ENCODE results near the gene GAL3ST1. TPM values are rescaled to one million over a fixed set of nuclear protein-coding genes. Genes with fewer than 3 reads are reported as not detected.

GAL3ST1 gene
- total RNA-seq, 1 donor from 2014 or later: not detected

- DNase-seq: no peak
- H3K4me3 Mint-ChIP-seq: no peak overlapping the region
- no peak overlapping the region for H3K27ac Mint-ChIP-seq
- H3K27me3 Mint-ChIP-seq: no peaks in the 10 kb centered on the region
- H3K4me1 Mint-ChIP-seq: no peaks in the 10 kb centered on the region
- intact Hi-C loops (cut with micrococcal nuclease): no loop called here
- H3K36me3 Mint-ChIP-seq (ENCODE audit: low read depth): peaks cover 61% of the 10 kb centered on the region
- H3K9me3 Mint-ChIP-seq: no peaks in the 10 kb centered on the region
These were observed 11.9 kb upstream of the GAL3ST1 start for GRCh38 chr22:30586414-30586813.

DNA sequence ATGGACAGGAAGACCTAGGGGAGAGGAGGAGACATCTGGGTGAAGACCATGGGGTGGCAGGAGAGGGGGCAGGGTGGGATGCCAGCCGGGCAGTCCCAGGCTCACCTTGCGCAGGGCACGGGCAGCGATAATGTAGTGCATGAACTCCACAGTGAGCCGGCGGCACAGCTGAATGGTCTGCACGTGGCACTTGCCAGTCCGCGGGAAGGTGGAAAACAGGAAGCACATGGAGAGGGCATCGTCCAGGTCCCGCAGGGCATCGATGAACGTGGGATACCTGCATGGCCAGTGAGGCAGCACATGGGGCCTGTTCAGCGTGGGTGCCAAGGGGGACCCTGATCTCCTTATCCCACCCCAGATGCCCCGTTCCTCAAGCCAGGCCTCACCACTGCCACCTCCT is 10.0 kb upstream of the GAL3ST1 start:
- Mint-ChIP-seq H3K36me3 (ENCODE audit: low read depth) (peaks cover 72% of the 10 kb centered on the region), H3K27ac (no peak overlapping the region), H3K4me1 (no peaks in the 10 kb centered on the region), H3K9me3 (no peaks in the 10 kb centered on the region), H3K4me3 (no peak overlapping the region), H3K27me3 (no peaks in the 10 kb centered on the region)
- intact Hi-C loops (cut with micrococcal nuclease): no loop called here
- DNase-seq: no peak

GRCh38 chr22:30582788-30583545 is 8.5 kb upstream of the GAL3ST1 start:
- no peak overlapping the region for H3K4me3 Mint-ChIP-seq
- no peaks in the 10 kb centered on the region for H3K27me3 Mint-ChIP-seq
- H3K36me3 Mint-ChIP-seq (ENCODE audit: low read depth): peaks cover 75% of the 10 kb centered on the region
- no peak for DNase-seq
- intact Hi-C loops (cut with micrococcal nuclease): no loop called here
- H3K9me3 Mint-ChIP-seq: no peaks in the 10 kb centered on the region
- H3K27ac Mint-ChIP-seq: no peak overlapping the region
- H3K4me1 Mint-ChIP-seq: no peaks in the 10 kb centered on the region

GRCh38 chr22:30582051-30582450 is 7.6 kb upstream of the GAL3ST1 start:
- H3K4me3 Mint-ChIP-seq: no peak overlapping the region
- H3K36me3 Mint-ChIP-seq (ENCODE audit: low read depth): peaks cover 76% of the 10 kb centered on the region

GRCh38 chr22:30580896-30581295 is 6.4 kb upstream of the GAL3ST1 start:
- Mint-ChIP-seq H3K27me3 (no peaks in the 10 kb centered on the region), H3K4me3 (no peak overlapping the region), H3K9me3 (no peaks in the 10 kb centered on the region), H3K27ac (no peak overlapping the region), H3K4me1 (no peaks in the 10 kb centered on the region), H3K36me3 (ENCODE audit: low read depth) (peaks cover 78% of the 10 kb centered on the region)
- no peak for DNase-seq
- intact Hi-C loops (cut with micrococcal nuclease): no loop called here

More at GRCh38 chr22:30582051-30582450, 7.6 kb upstream of the GAL3ST1 start:
- no peak overlapping the region for H3K27ac Mint-ChIP-seq
- H3K27me3 Mint-ChIP-seq: no peaks in the 10 kb centered on the region
- no peaks in the 10 kb centered on the region for H3K9me3 Mint-ChIP-seq
- no peaks in the 10 kb centered on the region for H3K4me1 Mint-ChIP-seq
- no peak for DNase-seq
- intact Hi-C loops (cut with micrococcal nuclease): no loop called here

DNA sequence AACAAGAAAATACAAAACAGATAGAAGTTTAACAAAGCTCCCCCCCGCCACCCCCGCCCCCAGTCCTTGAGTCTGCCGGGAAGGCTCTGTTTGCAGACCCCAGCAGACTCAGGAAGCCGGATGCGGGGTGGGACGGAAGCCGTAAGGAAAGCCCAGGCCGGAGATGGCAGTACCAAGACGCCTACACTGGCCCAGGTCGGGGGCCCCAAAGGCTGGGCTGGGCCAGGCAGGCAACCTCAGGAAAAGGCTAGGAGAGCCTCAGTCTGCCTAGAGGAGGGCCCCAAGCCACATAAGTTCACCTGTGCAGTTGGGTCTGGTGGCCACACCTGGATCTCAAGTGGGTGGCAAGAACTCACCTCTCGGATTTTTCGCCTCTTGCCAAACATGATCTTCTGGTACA is 4.0 kb upstream of the GAL3ST1 start:
- H3K9me3 Mint-ChIP-seq: no peaks in the 10 kb centered on the region
- H3K36me3 Mint-ChIP-seq (ENCODE audit: low read depth): peaks cover 68% of the 10 kb centered on the region
- no peak overlapping the region for H3K27ac Mint-ChIP-seq
- intact Hi-C loops (cut with micrococcal nuclease): no loop called here
- no peaks in the 10 kb centered on the region for H3K4me1 Mint-ChIP-seq
- H3K27me3 Mint-ChIP-seq: peaks cover 3% of the 10 kb centered on the region
- no peak overlapping the region for H3K4me3 Mint-ChIP-seq
- DNase-seq: no peak

DNA sequence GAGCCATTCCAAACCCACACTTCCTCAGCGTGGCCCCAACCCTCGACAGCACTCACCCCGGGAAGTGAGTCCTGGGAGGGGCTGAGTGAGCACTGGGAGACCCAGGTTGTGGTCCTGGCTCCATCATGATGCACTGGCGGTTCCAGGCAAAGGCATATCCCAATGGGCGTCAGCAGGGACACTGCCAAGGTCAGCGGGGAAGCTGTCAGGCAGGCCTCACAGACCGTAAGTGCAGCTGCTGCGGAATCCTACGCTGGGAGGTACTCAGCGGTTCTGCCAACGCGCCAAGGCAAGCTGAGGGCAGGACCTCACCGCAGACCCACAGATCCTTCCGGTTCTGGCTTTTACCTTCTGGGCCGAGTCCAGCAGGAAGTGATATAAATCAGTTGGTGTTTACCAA is 1.4 kb upstream of the GAL3ST1 start:
- Mint-ChIP-seq H3K9me3 (no peaks in the 10 kb centered on the region), H3K36me3 (ENCODE audit: low read depth) (peaks cover 51% of the 10 kb centered on the region), H3K4me3 (no peak overlapping the region), H3K27ac (no peak overlapping the region), H3K4me1 (no peaks in the 10 kb centered on the region), H3K27me3 (peaks cover 3% of the 10 kb centered on the region)
- no peak for DNase-seq
- intact Hi-C loops (cut with micrococcal nuclease): no loop called here

DNA sequence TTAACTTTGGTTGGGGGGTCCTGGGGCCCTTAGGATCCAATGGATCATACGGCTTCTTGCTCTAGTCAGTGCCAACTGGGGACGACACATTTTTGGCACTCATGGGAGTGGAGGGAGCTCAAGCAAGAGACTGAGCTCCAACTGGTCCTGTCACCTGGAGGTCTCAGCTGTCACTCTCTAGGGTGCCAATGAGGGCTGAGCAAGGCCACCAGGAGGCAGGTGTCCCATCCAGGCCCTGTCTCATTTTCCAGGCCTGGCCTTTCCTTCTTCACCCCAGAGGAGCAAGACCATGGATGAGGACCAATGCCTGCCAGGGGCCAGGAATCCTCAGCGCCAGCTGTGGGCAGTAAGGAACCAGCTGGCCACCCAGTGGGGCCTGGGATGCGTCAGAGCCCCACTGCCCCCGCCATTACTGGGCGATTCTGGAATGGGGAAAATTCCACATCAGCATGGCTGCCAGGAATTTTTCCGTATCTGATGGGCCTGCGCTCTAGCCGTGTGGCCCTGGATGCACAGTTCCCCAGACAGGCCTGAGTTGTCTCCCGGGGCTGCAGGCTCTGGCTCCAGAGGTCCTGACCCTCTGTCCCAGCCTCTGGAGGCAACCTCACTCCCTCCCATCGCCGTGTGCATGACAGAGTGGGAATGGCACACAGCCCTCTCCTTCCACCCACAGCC is 669 bp upstream of the GAL3ST1 start:
- H3K27ac Mint-ChIP-seq: no peak overlapping the region
- H3K9me3 Mint-ChIP-seq: no peaks in the 10 kb centered on the region
- peaks cover 43% of the 10 kb centered on the region for H3K36me3 Mint-ChIP-seq (ENCODE audit: low read depth)
- no peak overlapping the region for H3K4me3 Mint-ChIP-seq
- intact Hi-C loops (cut with micrococcal nuclease): no loop called here
- no peak for DNase-seq
- H3K4me1 Mint-ChIP-seq: no peaks in the 10 kb centered on the region
- peaks cover 3% of the 10 kb centered on the region for H3K27me3 Mint-ChIP-seq

DNA sequence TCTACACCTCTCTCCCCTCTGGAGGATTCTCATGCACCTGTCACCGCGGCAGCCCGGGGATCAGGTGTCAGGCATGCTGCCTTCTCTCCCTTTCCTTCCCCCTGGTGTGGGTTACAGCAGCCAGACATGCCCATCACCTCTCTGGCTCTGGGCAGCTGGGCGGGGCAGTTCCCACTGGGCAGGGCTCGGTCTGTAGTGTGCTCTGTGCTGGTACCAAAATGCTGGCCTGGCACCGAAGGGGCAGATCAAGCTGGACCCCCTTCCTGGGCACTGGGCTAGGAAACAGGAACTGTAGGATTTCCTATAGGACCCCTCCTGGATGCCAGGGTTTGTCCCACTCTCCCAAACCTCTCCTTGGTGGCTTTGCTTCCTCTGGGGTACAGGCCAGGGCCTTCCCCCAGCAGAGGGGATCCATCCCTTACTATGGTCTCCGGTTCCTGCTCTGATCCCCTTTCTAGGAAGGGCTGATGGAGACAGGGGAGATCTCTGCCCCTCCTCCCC is 821 bp downstream of the GAL3ST1 start:
- no peak overlapping the region for H3K27ac Mint-ChIP-seq
- H3K27me3 Mint-ChIP-seq: peaks cover 6% of the 10 kb centered on the region
- H3K4me1 Mint-ChIP-seq: no peaks in the 10 kb centered on the region
- H3K9me3 Mint-ChIP-seq: no peaks in the 10 kb centered on the region
- H3K36me3 Mint-ChIP-seq (ENCODE audit: low read depth): peaks cover 29% of the 10 kb centered on the region
- peak; percentile 54 for DNase-seq
- H3K4me3 Mint-ChIP-seq: no peak overlapping the region
- intact Hi-C loops (cut with micrococcal nuclease): no loop called here

DNA sequence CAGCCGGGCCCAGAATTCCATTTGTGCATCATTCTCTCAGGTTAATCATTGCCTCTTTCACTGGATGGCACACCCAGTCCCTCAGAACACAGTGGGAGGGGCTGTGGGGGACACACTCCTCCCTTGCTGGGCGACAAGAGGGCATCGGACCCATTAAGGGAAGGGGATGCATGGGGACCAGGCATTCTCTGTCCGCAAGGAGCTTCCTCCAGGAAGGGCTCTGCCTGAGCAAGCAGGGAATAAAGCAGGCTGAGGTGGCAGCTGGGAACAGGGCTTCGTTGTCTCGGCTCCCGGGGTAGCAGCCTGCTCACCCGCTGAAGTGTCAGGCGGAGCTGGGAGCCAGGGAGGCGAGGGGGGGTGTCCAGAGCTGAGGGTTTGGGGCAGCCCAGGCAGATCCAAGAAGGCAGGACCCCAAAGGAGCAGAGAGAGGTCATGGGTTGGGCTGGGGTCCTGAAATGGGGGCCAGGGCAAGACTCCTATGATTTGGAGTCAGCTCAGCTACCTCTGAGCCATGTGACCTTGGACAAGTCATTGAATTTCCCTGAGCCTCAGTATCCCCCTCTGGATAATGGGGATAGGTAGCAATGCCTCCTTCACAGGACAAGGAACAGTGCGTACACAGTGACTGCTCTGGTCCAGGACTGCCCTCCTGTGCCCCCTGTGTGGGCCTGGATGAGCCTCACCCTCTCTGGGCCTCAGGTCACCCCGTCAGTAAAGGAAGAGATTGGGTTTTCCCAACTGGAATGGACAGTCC is 1.4 kb downstream of the GAL3ST1 start:
- no peak for DNase-seq
- Mint-ChIP-seq H3K36me3 (ENCODE audit: low read depth) (peaks cover 28% of the 10 kb centered on the region), H3K4me3 (no peak overlapping the region), H3K9me3 (no peaks in the 10 kb centered on the region), H3K27ac (no peak overlapping the region), H3K27me3 (peaks cover 6% of the 10 kb centered on the region), H3K4me1 (no peaks in the 10 kb centered on the region)
- intact Hi-C loops (cut with micrococcal nuclease): no loop called here

DNA sequence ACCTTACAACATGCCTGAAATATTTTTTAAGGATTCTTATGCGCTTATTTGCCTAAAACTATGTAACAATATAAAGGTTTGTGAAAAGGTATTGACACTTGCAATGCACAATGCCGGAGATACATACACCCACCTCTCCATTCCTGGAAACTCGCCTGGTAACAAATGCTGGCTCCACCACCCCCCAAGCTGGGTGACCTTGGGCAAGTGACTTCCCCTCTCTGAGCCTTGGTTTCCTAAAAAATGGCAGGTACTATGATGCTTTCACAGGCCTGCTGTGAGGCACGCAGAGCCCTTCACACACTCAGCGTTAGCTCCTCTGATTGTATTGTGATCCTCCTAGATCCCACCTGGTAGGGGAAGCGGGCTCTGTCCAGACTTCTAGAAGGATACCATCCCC is 2.3 kb downstream of the GAL3ST1 start:
- H3K9me3 Mint-ChIP-seq: no peaks in the 10 kb centered on the region
- H3K27me3 Mint-ChIP-seq: peaks cover 6% of the 10 kb centered on the region
- intact Hi-C loops (cut with micrococcal nuclease): no loop called here
- H3K4me1 Mint-ChIP-seq: no peaks in the 10 kb centered on the region
- no peak overlapping the region for H3K4me3 Mint-ChIP-seq
- DNase-seq: no peak
- peaks cover 21% of the 10 kb centered on the region for H3K36me3 Mint-ChIP-seq (ENCODE audit: low read depth)
- H3K27ac Mint-ChIP-seq: no peak overlapping the region

GRCh38 chr22:30569674-30570202 is 4.7 kb downstream of the GAL3ST1 start:
- no peak overlapping the region for H3K4me3 Mint-ChIP-seq
- no peaks in the 10 kb centered on the region for H3K4me1 Mint-ChIP-seq
- H3K27me3 Mint-ChIP-seq: peaks cover 4% of the 10 kb centered on the region
- DNase-seq: no peak
- intact Hi-C loops (cut with micrococcal nuclease): no loop called here
- no peak overlapping the region for H3K27ac Mint-ChIP-seq
- H3K36me3 Mint-ChIP-seq (ENCODE audit: low read depth): peaks cover under 1% of the 10 kb centered on the region
- no peaks in the 10 kb centered on the region for H3K9me3 Mint-ChIP-seq

DNA sequence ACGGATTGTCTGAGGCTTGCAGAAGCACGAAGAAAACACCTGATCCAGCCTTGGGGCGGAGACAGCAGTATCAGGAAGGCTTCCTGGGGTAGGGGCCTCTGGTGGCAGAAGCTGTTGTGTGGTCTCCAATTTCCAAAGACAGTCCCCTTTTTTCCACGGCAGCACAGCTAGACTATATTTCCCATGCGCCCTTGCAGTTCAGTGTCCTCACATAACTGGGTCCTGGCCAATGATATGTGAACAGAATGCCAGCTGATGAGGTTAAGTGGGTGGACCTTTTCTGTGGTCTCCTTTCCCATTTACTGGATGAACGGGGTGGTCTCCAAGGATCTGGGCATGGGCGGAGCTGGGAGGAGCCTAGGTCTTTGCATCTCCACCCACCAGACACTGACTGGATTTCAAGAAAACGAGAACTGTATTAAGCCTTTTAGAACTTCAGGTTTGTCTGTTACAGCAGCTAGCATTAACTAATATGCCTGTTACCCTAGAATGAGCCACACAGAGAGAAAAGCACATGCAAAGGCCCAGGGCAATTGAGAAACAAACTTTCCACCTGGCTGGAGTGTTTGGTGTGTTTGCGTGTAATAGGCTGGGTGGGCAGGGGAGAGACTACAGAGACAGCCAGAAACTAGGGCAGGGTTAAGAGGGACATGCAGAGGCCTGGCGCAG is 6.2 kb downstream of the GAL3ST1 start:
- H3K4me3 Mint-ChIP-seq: no peak overlapping the region
- no peaks in the 10 kb centered on the region for H3K9me3 Mint-ChIP-seq
- H3K4me1 Mint-ChIP-seq: no peaks in the 10 kb centered on the region
- no peak overlapping the region for H3K27ac Mint-ChIP-seq
- DNase-seq: no peak
- H3K36me3 Mint-ChIP-seq (ENCODE audit: low read depth): no peaks in the 10 kb centered on the region
- intact Hi-C loops (cut with micrococcal nuclease): no loop called here
- peaks cover 3% of the 10 kb centered on the region for H3K27me3 Mint-ChIP-seq
